GM12878 (cell line): ENCODE data around the gene AKAP13. TPM values are rescaled to one million over a fixed set of nuclear protein-coding genes. Genes with fewer than 3 reads are reported as not detected.

Experiments used
- ATAC-seq: fragments of 200-7000 bp; cut with Tn5 transposase; 3 replicates; pipeline ENCODE4 v1.9.1; 2020; ENCODE audit warnings: mild to moderate bottlenecking, moderate library complexity
- BruUV-seq: library from RNA; stranded (reverse); fragments of 400-500 nt; replicated peaks from 2 replicates; lab custom pipeline; 2021; lab: Mats Ljungman, UMichigan
- CTCF ChIA-PET: fragments of 300-600 bp; sonication (Branson Sonifier 250); formaldehyde crosslinking; extraction: SDS; loops from one replicate; lab custom pipeline; 2021; ENCODE audit warnings: inconsistent platforms; lab: Yijun Ruan, JAX
- POLR2A ChIA-PET: fragments of 350-600 bp; formaldehyde crosslinking; extraction: SDS; loops from one replicate; lab custom pipeline; 2021; ENCODE audit warnings: inconsistent platforms; lab: Charles Lee
- RAD21 ChIA-PET: fragments of 300-600 bp; sonication (Branson Sonifier 250); formaldehyde crosslinking; loops from one replicate; lab custom pipeline; 2023; ENCODE audit warnings: antibody characterized with exemption; ENCODE audit not compliant: unreplicated experiment; lab: Charles Lee
- SMC1A ChIA-PET: fragments of 300-600 bp; sonication (Branson Sonifier 250); formaldehyde crosslinking; loops from one replicate; lab custom pipeline; 2023; ENCODE audit not compliant: unreplicated experiment, uncharacterized antibody; lab: Charles Lee
- DNase-seq: peaks from one replicate; pipeline ENCODE4 v3.0.0-alpha.2; 2011; ENCODE audit warnings: low read depth, low spot score
- FAIRE-seq: peaks from 3 replicates; lab custom pipeline; 2011; peaks lifted over from hg19 to GRCh38; lab: Jason Lieb, UNC
- H2AFZ ChIP-seq: 2 replicates; pipeline ENCODE4 v1.6.0; 2011; ENCODE audit warnings: low read depth, low read length, control low read depth; ENCODE audit not compliant: control insufficient read depth
- H3K27ac ChIP-seq: 2 replicates; pipeline ENCODE4 v1.5.1; 2011; ENCODE audit warnings: control low read depth; ENCODE audit not compliant: control insufficient read depth, insufficient read depth
- H3K27me3 ChIP-seq, 2 experiments: replicated peaks in 1 of 2; 2 replicates each; pipeline versions ENCODE4 v1.6.0 to v1.6.1; 2011; ENCODE audit warnings: low read length in 1 of 2; ENCODE audit not compliant: control insufficient read depth in 2 of 2, insufficient read depth in 2 of 2
- H3K36me3 ChIP-seq, 2 experiments: 2 replicates each; pipeline ENCODE4 v1.5.1; 2011; ENCODE audit warnings: low read length in 1 of 2; ENCODE audit not compliant: control insufficient read depth in 2 of 2, insufficient read depth in 2 of 2
- H3K4me1 ChIP-seq: 2 replicates; pipeline ENCODE4 v1.6.1; 2011; ENCODE audit warnings: mild to moderate bottlenecking, low read length, moderate library complexity, mixed read lengths; ENCODE audit not compliant: control insufficient read depth, insufficient read depth
- H3K4me2 ChIP-seq: 2 replicates; pipeline ENCODE4 v1.6.0; 2011; ENCODE audit warnings: control low read depth; ENCODE audit not compliant: control insufficient read depth, insufficient read depth
- H3K4me3 ChIP-seq: fragments of 200-600 bp; sonication (generic); 2 replicates; pipeline ENCODE4 v1.5.1; 2016
- H3K79me2 ChIP-seq: 2 replicates; pipeline ENCODE4 v1.6.0; 2011; ENCODE audit warnings: low read length; ENCODE audit not compliant: control insufficient read depth, insufficient read depth
- H3K9ac ChIP-seq: 2 replicates; pipeline ENCODE4 v1.8.0; 2011; ENCODE audit warnings: low read length, control low read depth, mixed read lengths; ENCODE audit not compliant: control insufficient read depth, insufficient read depth
- H3K9me3 ChIP-seq: replicated peaks from 3 replicates; pipeline ENCODE4 v1.5.1; 2011; ENCODE audit warnings: mild to moderate bottlenecking, low read length; ENCODE audit not compliant: control insufficient read depth, insufficient read depth
- H4K20me1 ChIP-seq: 2 replicates; pipeline ENCODE4 v1.6.0; 2011; ENCODE audit not compliant: control insufficient read depth, insufficient read depth
- GATAD2B ChIP-seq: fragments of 450-650 bp; conservative IDR thresholded peaks from 2 replicates; pipeline ENCODE4 v1.6.1; 2017; ENCODE audit warnings: low read depth, mild to moderate bottlenecking, moderate library complexity
- IKZF2 ChIP-seq, 2 experiments: fragments of 450-650 bp; IDR thresholded peaks; 2 replicates each; pipeline ENCODE4 v1.6.1; 2017; ENCODE audit warnings: mild to moderate bottlenecking in 2 of 2, moderate library complexity in 2 of 2
- MYB ChIP-seq: fragments of 150-350 bp; IDR thresholded peaks from 2 replicates; pipeline ENCODE4 v1.6.1; 2014; ENCODE audit warnings: mild to moderate bottlenecking, low read depth, low read length, borderline replicate concordance
- NR2C1 ChIP-seq: fragments of 450-650 bp; IDR thresholded peaks from 2 replicates; pipeline ENCODE4 v1.6.1; 2017; ENCODE audit warnings: antibody characterized with exemption, mild to moderate bottlenecking, moderate library complexity
- NRF1 ChIP-seq: conservative IDR thresholded peaks from 2 replicates; pipeline ENCODE4 v1.6.1; 2011; ENCODE audit warnings: mild to moderate bottlenecking, low read depth, low read length, improper control_type of control experiment
- POU2F2 ChIP-seq: IDR thresholded peaks from 3 replicates; pipeline ENCODE4 v1.6.1; 2011; ENCODE audit warnings: low read depth, mild to moderate bottlenecking, low read length, borderline replicate concordance
- RFX5 ChIP-seq: IDR thresholded peaks from 2 replicates; pipeline ENCODE4 v1.6.1; 2011; ENCODE audit warnings: low read depth, low read length, improper control_type of control experiment
- SIN3A ChIP-seq: IDR thresholded peaks from 2 replicates; pipeline ENCODE4 v1.6.1; 2012; ENCODE audit warnings: low read depth, low read length, improper control_type of control experiment
- SMC3 ChIP-seq: IDR thresholded peaks from 2 replicates; pipeline ENCODE4 v1.6.1; 2011; ENCODE audit warnings: low read length, improper control_type of control experiment, borderline replicate concordance
- SREBF2 ChIP-seq: IDR thresholded peaks from 2 replicates; pipeline ENCODE4 v1.6.1; 2012; ENCODE audit warnings: mild to moderate bottlenecking, low read length
- SRF ChIP-seq, 2 experiments: IDR thresholded peaks; 2 replicates each; pipeline ENCODE4 v1.6.1; 2011; ENCODE audit warnings: low read depth in 2 of 2, low read length in 2 of 2, mild to moderate bottlenecking in 1 of 2, moderate library complexity in 1 of 2
- TARDBP ChIP-seq: IDR thresholded peaks from 2 replicates; pipeline ENCODE4 v1.6.1; 2016; ENCODE audit warnings: borderline replicate concordance
- TBL1XR1 ChIP-seq: IDR thresholded peaks from 2 replicates; pipeline ENCODE4 v1.6.1; 2012; ENCODE audit warnings: low read depth, low read length, improper control_type of control experiment
- WGBS: methylation state at CpG from one replicate; pipeline ENCODE4 v1.1.6; 2016; ENCODE audit warnings: low lambda C conversion rate; ENCODE audit not compliant: insufficient replicate concordance, insufficient coverage; ENCODE audit errors: missing lambda C conversion rate; 5-methylcytosine and 5-hydroxymethylcytosine counted together
- in situ Hi-C: fragments of 300-500 bp; cut with MboI; formaldehyde crosslinking; loops from 9 replicates; pipeline ENCODE4 v1.14.3; 2018; ENCODE audit warnings: mixed read lengths
- intact Hi-C: fragments of 100-400 bp; cut with micrococcal nuclease; formaldehyde crosslinking; loops from one replicate; pipeline ENCODE4 v1.14.2; 2022; ENCODE audit not compliant: unreplicated experiment
- polyA plus RNA-seq, 11 experiments: library from polyadenylated mRNA; depleted of rRNA in 4 of 11; unstranded in 6 of 11; stranded (reverse) in 5 of 11; fragments of >200 nt; fragmentation: Nextera tagmentation in 4 of 11; fragmentation: Illumina TruSeq in 1 of 11; extraction: Ambion mirVana in 4 of 11; extraction: Trizol in 1 of 11; gene quantifications; 1 replicate in 1 of 11; 2 replicates in 10 of 11; pipeline versions ENCODE4 v1.2.1 to v1.2.3, GENCODE V29; 2011 to 2016; ENCODE audit warnings: inconsistent platforms in 2 of 11, missing spikeins in 2 of 11, low read depth in 1 of 11
- total RNA-seq, 4 experiments: library from RNA; depleted of rRNA in 3 of 4; stranded (reverse); fragments of >200 nt in 3 of 4; fragmentation: Illumina TruSeq in 1 of 4; extraction: Trizol in 1 of 4; gene quantifications; 2 replicates each; pipeline versions ENCODE4 v1.2.1 to v1.2.3, GENCODE V29; 2013 to 2021
- TF ChIP-seq, protein P1 (sequence below): fragments of 450-650 bp; IDR thresholded peaks from 2 replicates; pipeline ENCODE4 v1.6.1; 2017; ENCODE audit warnings: mild to moderate bottlenecking, moderate library complexity
- TF ChIP-seq, protein P2 (sequence below): IDR thresholded peaks from 2 replicates; pipeline ENCODE4 v1.6.1; 2012; ENCODE audit warnings: improper control_type of control experiment, low read depth, low read length; ENCODE audit not compliant: insufficient replicate concordance

The AKAP13 gene
- total and polyA plus RNA-seq, 10 of the 15 experiments (the other 5 are each of a cell fraction or from before 2014, with no cell fraction given), result 14.4 to 74.9 (median 55.1) TPM

DNA sequence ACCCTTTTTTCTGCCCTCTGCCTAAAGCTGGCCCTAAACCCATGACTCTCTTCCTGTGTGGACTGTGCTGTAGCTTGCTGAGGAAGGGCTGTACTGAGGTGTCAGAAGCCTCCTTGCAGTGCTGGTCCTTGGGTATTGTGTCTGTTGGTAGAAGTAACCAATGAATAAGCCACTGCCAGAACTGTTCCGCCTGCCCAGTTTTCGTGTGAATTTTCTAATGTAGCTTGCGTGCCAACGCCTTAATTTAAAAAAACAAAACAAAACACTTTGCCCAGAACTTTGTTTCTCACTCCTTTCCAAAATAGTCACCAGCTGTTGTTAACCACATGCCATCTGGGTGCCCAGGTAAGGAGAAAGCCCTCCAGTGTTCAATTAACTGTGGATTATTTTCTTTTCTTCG, 312.5 kb downstream of the AKAP13 start:
- WGBS, result 1% methylated on average over 5 of the region's 5 CpGs
- DNase-seq (peak; percentile 95), ATAC-seq (peak; percentile 66), FAIRE-seq (no peak)
- no TSS peak for BruUV-seq
- Histone ChIP-seq H3K9me3 (no peaks in the 10 kb centered on the region), H2AFZ (no peak overlapping the region), H3K27me3 (no peaks in the 10 kb centered on the region), H3K79me2 (peaks cover 64% of the 10 kb centered on the region), H4K20me1 (no peaks in the 10 kb centered on the region), H3K4me3 (peak overlapping the region; percentile 62; the same call in 1 of the 2 replicates), H3K4me1 (peaks cover 54% of the 10 kb centered on the region), H3K36me3 (peaks cover 0 to 12% of the 10 kb centered on the region in 2 experiments; a peak in 2 of 4 replicates), H3K4me2 (peak overlapping the region; percentile 89), H3K27ac (peak overlapping the region; percentile 97), H3K9ac (peak overlapping the region; percentile 92)
- ChIA-PET SMC1A (interaction anchor here (0.6 to 9.5 kb wide), 18 partner anchors 10 to 380 kb away, joined by 3 to 311 read pairs (median 5); no protein-coding TSS in a partner anchor), POLR2A (interaction anchor here (0.9 to 7.6 kb wide), 4 partner anchors 11 to 28 kb away, joined by 4 to 217 read pairs (median 46); no protein-coding TSS in a partner anchor), CTCF (interaction anchor here (0.7 to 9.1 kb wide), 8 partner anchors 12 to 397 kb away, joined by 3 to 93 read pairs (median 3); no protein-coding TSS in a partner anchor), RAD21 (interaction anchor here (0.6 to 8.0 kb wide), 11 partner anchors 10 to 374 kb away, joined by 3 to 173 read pairs (median 5); no protein-coding TSS in a partner anchor)
- in situ Hi-C loops (no loop called here), intact Hi-C loops (loop anchor here (1.0 to 10.0 kb wide), 5 partner anchors 9 to 308 kb away; partner anchors contain the start of gene AKAP13)
- TF ChIP-seq SREBF2, result no peak
- TF ChIP-seq, protein P1, sequence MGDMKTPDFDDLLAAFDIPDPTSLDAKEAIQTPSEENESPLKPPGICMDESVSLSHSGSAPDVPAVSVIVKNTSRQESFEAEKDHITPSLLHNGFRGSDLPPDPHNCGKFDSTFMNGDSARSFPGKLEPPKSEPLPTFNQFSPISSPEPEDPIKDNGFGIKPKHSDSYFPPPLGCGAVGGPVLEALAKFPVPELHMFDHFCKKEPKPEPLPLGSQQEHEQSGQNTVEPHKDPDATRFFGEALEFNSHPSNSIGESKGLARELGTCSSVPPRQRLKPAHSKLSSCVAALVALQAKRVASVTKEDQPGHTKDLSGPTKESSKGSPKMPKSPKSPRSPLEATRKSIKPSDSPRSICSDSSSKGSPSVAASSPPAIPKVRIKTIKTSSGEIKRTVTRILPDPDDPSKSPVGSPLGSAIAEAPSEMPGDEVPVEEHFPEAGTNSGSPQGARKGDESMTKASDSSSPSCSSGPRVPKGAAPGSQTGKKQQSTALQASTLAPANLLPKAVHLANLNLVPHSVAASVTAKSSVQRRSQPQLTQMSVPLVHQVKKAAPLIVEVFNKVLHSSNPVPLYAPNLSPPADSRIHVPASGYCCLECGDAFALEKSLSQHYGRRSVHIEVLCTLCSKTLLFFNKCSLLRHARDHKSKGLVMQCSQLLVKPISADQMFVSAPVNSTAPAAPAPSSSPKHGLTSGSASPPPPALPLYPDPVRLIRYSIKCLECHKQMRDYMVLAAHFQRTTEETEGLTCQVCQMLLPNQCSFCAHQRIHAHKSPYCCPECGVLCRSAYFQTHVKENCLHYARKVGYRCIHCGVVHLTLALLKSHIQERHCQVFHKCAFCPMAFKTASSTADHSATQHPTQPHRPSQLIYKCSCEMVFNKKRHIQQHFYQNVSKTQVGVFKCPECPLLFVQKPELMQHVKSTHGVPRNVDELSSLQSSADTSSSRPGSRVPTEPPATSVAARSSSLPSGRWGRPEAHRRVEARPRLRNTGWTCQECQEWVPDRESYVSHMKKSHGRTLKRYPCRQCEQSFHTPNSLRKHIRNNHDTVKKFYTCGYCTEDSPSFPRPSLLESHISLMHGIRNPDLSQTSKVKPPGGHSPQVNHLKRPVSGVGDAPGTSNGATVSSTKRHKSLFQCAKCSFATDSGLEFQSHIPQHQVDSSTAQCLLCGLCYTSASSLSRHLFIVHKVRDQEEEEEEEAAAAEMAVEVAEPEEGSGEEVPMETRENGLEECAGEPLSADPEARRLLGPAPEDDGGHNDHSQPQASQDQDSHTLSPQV, result no peak; the same call in 1 of the 2 replicates
- TF ChIP-seq NRF1, result no peak
- no peak for TF ChIP-seq MYB
- peak; percentile 19; the same call in 1 of the 2 replicates for TF ChIP-seq SMC3
- peak; percentile 71 for TF ChIP-seq GATAD2B
- TF ChIP-seq RFX5, result no peak
- TF ChIP-seq POU2F2, result peak; percentile 46; the same call in 2 of the 3 replicates
- no peak for TF ChIP-seq SRF (IDR thresholded peaks at IDR 0.05; ENCODE audit: low read depth in 2 of 2, low read length in 2 of 2)
- TF ChIP-seq NR2C1, result no peak
- TF ChIP-seq SIN3A, result peak; percentile 79; the same call in 1 of the 2 replicates
- 0 out of 2 replicates have a peak, but pooled peaks have one; percentile 52 for TF ChIP-seq TBL1XR1
- no peak for TF ChIP-seq TARDBP
- TF ChIP-seq, protein P2, sequence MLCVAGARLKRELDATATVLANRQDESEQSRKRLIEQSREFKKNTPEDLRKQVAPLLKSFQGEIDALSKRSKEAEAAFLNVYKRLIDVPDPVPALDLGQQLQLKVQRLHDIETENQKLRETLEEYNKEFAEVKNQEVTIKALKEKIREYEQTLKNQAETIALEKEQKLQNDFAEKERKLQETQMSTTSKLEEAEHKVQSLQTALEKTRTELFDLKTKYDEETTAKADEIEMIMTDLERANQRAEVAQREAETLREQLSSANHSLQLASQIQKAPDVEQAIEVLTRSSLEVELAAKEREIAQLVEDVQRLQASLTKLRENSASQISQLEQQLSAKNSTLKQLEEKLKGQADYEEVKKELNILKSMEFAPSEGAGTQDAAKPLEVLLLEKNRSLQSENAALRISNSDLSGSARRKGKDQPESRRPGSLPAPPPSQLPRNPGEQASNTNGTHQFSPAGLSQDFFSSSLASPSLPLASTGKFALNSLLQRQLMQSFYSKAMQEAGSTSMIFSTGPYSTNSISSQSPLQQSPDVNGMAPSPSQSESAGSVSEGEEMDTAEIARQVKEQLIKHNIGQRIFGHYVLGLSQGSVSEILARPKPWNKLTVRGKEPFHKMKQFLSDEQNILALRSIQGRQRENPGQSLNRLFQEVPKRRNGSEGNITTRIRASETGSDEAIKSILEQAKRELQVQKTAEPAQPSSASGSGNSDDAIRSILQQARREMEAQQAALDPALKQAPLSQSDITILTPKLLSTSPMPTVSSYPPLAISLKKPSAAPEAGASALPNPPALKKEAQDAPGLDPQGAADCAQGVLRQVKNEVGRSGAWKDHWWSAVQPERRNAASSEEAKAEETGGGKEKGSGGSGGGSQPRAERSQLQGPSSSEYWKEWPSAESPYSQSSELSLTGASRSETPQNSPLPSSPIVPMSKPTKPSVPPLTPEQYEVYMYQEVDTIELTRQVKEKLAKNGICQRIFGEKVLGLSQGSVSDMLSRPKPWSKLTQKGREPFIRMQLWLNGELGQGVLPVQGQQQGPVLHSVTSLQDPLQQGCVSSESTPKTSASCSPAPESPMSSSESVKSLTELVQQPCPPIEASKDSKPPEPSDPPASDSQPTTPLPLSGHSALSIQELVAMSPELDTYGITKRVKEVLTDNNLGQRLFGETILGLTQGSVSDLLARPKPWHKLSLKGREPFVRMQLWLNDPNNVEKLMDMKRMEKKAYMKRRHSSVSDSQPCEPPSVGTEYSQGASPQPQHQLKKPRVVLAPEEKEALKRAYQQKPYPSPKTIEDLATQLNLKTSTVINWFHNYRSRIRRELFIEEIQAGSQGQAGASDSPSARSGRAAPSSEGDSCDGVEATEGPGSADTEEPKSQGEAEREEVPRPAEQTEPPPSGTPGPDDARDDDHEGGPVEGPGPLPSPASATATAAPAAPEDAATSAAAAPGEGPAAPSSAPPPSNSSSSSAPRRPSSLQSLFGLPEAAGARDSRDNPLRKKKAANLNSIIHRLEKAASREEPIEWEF, result peak; percentile 72
- TF ChIP-seq IKZF2 (IDR thresholded peaks at IDR 0.05), result peak; percentile 79 to 83
